CD4-positive, alpha-beta T cell treated with Interleukin-6 for 4 hours (primary cell): ENCODE results near the gene DSCAML1.

Experiments used
- DNase-seq: peaks from one replicate; pipeline ENCODE4 v3.0.0-alpha.2; 2020; ENCODE audit warnings: mixed read lengths

DSCAML1 gene

DNA sequence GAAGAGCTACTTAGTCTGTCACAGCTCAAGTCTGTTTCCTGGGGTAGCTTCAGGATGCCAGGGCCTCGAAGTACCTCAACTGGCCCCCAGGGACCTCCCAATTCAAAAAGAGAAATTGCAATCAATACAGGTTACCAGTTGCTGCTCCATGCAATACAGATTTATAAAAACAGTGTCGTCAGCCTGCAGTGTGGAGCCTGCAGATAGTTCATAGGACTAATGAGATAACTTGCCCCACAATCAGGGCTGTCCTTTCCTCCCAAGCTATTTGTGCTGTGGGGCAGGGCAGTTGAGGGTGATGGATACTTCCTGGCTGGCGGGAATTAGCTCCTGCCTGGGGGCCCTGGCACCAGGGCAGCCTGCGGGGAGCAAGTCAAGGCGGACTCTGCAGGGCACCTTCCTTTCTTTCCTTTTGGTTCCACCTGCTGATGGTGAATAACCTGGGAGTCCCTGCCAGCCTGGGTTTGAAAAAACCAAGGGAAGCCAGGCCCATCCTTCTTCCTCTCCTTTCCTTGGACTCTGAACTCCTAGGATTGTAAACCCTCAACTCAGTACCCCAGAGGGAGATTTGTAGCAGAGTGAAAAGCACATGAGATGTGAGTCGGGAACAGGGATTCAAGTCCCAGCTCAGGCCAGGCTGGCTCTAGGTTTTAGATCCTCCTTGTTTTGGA is 252.8 kb downstream of the DSCAML1 start:
- DNase-seq, result no peak

DNA sequence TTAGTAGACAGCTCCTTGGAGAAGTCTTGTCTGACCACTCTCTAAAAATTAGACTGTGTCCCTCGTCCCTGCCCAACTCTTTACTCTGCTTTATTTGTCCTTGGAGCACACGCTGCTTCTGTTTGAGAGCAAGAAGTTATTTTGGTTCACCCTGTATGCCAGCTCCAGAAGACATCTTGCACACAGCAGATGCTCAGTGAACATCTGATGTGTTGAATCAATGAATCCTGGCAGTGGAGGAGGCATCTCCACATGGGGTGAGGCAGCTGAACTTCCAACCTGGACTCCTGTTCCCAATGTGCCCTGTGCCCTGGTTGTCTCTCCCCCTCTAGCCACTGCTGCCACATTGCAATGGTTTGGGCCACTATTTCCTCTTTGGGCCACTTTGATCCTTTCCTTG is 255.8 kb downstream of the DSCAML1 start:
- DNase-seq, result no peak

DNA sequence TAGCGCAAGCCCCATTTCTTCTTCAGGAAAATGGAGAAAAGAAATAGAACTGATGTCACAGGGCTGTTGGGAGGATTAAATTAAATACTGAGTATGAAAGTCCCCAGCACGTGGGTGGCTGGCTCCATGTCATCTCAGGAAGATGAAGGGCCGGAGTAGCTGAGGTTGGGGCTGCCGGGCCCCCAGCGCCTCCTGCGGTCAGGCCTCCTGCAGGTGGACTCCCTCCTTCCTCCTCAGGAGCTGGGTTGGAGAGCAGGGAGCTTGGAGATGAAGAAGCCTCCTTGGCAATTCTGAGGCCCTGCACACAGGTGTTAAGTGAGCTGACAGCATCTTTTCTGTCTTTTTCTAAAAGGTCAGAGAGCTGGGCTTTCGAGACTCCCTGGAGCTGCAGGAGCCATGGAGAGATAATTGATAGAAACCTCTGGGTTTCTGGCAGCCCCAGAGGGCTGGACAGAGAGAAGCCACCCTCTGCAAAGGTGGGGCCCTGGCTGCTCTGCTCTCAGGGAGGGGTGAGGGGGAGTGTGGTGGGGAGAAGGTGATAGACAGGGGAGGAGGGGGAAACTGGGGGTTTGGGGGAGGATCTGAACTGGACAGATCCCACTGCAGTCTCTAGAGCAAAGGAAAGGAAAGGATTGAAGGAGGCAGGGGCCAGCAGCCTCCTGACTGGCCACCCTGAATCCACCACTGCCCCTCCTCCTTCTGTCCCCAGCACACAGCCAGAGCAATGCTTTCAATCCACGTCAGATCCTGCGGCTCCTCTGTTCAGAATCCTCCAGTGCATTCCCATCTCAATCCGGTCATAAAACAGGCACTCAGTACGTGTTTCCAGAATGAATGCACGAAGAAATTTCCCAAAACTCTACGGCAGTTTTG is 258.5 kb downstream of the DSCAML1 start:
- DNase-seq, result no peak

DNA sequence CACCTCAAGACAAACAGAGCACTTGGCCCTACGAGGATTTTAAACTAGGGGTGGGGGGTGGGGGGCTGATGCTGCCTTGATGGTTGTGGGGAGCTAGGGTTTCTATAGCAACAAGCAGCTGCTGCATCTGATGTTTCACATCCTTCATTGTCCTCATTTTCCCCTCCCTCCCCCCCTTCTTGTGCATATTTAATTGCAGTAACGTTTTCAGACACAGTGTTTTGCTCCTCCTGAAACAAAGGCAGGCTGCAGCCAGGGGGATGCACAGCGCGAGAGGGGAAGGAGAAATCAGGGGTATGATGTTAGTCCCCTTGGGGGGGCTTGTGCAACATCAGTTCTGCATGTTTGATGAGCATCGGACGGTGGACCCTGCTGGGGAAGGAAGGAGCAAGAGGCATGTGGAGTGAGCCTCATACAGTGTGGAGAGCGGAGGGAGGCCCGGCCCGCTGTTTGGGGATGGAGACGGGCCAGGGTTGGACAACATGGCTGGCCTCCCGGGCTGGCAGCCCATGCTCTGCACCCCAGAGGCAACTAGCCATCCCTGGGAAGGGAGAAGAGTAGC is 261.1 kb downstream of the DSCAML1 start:
- no peak for DNase-seq

DNA sequence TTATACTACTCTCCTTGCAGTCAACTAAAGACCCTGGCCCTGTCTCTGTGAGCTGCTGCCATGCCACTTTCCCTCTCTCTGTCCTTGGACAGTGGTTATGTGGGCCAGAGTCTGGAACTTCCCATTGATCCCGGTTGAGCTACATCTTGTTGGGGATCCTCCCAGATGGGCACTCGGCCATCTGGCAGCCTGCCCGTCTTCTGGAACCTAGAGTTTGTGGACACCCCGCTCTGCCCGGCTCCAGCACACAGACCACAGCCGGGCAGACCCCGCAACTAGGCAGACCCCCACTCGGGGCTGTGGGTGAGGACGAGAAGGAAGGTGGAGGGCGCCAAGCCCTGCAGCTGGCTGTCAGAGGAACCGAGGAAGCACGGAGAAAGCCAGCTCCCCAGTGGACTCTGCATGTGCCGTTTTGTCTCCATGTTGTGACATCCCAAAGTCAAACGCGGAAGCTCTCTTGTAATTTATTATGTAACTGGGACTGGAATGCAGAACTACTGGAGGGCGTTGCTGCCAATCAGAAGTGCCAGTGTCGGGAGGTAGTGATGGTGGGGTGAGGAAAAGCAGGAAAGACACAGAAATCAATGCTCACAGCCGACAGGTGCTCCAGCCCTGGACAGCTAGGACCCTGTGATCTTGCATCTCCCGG is 261.7 kb downstream of the DSCAML1 start:
- DNase-seq, result no peak

DNA sequence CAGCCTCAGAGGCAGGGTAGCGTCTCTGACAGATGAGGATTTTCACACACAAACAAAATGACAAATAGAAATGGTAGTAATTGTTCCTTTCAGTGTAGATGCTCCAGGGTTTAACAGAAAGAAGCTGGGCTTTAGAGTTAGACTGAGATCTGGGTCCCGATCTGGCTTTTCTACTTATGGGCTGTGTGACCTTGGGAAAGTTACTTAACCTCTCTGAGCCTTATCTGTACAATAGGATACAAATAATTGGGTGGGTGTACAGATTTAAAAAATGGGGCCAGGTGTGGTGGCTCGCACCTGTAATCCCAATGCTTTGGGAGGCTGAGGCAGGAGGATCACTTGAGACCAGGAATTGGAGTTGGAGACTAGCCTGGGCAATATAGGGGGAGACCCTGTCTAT is 264.4 kb downstream of the DSCAML1 start:
- DNase-seq, result no peak

DNA sequence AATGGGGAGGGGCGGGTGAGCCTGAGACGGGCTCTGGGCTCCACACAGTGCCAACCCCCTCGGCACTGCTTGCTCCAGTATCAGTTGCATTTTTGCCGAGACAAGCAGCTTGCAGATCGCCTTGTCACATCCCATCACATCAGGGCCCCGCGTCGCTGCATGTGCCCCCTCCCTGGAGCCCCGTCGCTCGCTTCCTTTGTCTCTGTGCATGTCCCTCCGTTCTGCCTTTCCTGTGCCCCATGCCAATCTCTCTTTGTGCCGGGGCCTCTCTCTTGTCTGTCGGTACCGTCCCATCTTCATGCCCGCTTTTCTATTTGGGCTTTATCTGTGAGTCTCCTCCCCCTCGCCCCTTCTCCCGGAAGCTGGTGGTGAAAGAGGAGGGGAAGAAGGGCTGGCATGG is 267.2 kb downstream of the DSCAML1 start:
- DNase-seq, result no peak

DNA sequence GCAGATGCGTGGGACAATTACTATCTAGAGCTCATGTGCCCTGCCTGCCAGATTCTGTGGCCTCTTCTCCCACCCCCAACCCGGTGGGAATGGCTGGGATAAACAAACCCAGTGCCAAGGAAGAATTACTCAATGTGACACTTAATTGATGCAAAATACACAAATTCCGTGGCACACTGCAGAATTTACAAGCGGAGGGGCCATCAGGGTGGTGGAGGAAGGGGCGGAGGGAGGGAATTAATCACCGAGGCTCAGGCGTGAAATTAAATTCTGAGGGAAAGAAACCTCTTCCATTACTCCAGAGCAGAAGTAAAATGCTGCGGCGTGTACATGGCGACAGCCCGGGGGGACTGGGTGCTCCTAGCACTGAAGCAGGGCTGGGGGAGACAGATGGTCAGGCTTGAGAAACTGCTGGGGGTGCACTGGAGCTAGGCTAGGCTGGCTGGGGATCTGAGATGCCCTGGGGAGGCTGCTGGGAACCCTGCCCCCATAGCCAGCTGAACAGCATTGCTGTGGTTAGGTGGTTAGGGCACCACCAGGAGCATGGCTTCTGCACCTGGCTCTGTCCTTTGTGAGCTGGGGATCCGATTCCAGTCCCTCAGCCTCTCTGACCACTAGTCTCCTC is 268.8 kb downstream of the DSCAML1 start:
- DNase-seq, result no peak

DNA sequence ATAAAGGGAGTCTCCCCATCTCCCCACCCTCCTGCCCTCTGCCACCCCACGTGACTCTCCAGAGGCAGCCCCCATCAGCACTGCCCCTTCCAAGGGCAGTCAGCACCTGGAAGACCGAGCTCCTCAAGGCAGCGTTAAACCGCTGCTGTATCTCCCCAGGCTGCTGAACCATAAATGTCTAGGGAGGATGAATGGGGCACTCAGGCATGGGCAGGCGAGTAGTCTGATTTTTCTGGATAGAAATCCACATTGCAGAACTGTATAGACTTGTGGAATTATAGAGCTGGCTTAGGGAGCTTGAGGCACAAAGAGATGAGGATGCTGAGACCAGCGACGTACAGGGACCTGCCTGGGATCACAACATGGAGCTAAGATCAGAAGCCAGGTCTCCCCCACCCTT is 269.7 kb downstream of the DSCAML1 start:
- no peak for DNase-seq

DNA sequence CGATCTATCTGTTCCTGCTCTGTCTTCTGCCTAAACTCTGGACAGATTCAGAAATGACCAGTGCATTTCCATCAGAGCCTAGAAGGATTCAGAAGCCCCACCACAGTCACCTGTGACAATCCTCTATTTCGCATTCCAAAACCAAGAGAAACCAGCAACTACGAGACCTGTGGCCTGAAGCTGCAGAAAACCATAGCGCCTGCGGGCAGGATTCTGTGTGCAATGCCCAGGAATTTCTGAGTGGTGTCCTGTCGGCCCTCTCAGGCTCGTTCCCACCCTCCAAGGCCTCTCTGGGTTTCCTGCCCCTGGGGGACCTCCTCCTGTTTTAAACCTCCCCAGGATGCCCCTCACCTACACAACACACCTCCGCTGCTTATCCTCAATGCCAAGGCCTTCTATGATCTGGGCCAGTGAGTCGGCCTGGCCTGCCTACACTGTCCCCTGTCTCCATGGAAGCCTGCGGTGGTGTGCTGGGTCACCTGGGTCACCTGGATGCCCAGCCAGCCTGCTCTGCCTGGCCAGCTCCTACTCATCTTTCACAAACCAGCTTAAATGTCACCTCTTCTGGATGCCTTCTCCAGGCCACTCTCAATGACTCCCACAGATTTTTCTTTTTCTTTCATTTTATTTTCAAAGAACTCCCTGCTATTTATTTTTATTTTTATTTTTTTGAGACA is 271.0 kb downstream of the DSCAML1 start:
- no peak for DNase-seq

DNA sequence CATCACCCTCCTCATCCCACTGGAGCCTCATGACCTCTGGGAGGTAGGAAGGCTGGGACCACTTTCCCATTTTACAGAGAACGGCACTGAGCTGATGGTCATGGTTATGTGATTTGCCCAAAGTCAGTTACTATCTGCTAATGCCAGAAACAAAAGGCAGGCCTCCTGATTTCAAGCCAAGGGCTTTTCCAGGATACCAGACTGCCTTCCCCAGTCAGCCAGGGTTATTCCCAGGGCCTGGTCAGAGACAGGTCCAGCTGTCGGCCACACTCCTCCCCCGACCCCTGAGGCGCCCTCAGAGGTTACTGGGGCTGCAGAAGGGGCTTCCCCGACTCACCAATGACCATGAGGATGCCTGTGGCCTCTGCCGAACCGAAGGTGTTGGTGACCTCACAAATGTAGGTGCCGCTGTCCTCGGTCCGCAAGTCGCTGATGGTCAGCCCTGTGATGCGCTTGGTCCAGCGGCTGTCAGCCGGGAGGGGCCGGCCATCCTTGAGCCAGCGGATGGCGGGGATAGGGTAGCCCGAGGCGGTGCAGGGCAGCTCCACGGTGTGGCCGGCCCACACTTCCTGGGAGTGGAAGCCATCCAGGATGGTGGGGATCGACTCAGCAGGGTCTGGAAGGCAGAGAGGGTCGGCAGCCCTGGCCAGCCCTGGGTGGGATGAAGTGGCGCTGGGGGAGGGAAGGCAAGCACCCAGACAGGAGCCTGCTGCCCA is 272.4 kb downstream of the DSCAML1 start:
- DNase-seq, result no peak

DNA sequence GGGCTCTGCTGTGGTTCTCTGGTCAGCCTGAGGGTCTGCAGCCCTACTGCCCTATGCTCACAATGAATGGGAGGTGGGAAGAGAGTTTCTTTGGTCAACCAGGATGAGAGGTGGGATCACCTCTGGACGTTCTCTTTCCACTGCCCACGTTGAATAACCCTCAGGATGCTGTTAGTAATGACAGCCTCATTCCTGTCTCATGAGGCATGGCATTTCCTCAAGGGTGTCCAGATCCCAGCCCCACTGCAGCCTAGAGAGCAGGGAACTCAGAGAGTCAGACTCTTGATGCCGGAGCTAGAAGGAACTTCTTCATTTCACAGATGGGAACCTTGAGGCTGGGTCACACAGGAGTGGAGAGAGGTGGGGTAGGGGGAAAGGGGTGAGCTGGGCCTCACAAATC is 273.3 kb downstream of the DSCAML1 start:
- DNase-seq, result no peak

DNA sequence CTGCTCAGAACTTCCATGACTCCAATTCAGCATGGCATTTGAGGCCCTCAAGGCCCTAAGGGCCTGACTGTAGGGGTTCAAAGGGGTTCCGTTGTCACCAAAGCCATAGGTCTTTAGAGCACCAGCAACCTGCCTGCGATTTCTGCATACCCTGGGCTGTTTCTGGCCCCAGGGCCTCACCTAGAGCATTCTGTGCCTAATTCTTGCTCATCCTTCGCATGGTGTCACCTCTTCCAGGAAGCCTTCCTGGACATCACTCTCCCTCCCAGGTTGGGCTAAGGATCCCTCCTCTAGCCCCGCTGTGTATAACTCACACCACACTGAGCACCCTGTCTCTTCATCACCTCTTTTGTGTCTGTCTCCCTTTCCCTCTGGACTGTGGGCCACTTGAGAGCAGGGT is 275.0 kb downstream of the DSCAML1 start:
- no peak for DNase-seq

DNA sequence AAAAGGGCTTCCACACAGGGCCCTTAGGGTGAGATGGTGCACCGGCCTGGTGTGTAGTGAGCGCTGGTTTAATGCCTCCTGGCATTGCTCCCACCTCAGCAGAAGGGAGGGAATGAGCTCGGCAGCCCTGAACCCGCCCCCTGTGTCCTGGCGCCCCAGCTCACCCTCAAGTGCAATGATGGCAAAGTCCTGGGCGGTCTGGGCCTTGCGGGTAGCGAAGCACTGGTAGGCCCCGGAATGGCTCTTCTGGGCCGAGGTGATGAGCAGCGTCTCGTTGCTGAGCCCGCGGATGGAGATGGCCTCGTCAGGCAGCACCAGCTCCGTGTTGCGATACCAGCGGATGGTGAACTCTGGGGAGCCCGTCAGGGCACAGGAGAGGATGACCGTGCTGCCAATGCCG is 276.1 kb downstream of the DSCAML1 start:
- no peak for DNase-seq

DNA sequence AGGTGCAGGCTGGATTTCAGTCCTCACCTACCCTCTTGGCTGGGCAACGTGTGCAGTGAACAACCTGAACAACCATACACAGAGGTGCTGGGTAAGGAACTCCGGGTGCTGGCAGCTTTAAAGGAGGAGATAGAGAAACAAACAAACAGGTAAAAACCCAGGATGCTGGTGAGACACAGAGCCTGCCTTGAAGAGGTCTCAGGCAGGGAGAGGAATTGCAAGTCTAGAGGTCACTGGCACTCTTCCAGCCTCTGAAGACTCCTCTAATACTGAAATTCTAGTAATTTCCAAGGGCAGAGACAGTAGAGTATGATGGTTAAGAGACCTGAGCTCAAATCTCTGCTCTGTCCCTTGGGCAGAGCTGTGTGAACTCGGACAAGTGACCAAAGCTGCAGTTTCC is 276.8 kb downstream of the DSCAML1 start:
- DNase-seq, result no peak

DNA sequence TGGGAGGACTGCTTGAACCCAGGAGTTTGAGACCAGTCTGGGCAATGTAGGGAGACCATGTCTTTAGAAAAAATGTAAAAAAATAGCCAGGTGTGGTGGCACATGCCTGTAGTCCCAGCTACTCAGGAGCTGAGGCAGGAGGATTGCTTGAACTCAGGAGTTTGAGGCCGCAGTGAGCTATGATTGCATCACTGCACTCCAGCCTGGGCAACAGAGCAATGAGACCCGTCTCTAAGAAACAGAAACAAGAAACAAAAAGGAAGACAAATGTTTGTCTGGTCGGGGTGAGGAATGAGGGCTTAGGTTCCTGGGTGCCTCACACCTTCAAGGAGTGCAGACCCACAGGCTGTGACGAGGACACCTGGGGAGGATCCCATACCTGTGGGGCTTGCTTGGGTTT is 277.4 kb downstream of the DSCAML1 start:
- DNase-seq, result no peak

DNA sequence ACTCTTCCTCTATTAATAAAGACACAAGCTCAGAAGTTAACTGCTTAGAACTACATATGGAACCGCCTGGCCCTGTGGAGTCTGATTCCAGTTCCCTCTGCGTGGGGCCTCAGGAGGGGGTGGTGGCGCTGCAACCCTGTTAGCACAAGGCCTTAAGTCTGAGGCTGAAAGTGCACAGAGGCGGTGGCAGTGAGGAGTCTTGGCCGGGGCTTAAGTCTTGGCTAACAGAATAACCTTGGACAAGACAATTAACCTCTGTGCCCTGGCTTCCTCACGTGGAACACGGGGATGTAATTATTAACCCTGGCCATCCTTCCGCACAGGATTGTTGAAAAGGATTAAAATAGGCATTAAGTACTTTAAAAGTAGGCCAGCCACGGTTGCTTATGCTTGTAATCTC is 277.8 kb downstream of the DSCAML1 start:
- no peak for DNase-seq

DNA sequence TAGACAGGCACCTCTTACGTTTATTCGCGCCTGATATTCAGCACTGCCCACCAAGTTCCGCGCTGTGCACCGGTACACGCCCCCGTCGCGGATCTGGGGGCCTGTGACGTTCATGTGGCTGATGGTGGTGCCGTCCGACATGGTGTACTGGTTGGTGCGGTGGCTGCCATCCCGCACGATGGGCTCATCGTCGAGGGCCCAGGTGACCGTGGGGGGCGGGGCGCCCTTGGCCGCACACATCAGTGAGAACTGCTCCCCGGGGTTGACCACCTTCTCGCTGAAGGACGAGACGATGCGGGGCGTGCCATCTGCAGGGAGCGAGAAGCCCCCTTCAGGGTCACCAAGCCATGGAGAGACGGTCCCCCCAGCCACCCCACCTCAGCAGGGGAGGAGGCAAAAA is 278.6 kb downstream of the DSCAML1 start:
- DNase-seq, result no peak

DNA sequence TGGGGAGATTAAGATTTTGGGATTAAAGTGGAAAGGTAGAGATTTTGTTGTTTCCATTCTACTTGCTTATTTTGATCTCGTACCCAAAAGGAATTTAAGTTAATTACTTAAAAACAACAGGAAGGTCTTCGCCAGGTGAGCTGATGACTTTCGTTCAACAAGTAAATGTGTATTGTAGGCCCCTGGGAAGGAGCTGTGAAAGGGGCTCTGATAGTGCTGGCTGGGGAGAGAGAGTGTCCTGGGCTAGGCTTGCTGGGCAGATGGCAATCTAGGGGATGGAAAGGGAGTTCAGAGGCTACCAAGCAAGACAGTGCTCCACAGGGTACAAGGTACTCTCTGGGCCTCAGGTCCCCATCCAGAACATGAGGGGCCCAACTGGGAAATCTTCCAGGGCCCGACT is 279.9 kb downstream of the DSCAML1 start:
- no peak for DNase-seq

DNA sequence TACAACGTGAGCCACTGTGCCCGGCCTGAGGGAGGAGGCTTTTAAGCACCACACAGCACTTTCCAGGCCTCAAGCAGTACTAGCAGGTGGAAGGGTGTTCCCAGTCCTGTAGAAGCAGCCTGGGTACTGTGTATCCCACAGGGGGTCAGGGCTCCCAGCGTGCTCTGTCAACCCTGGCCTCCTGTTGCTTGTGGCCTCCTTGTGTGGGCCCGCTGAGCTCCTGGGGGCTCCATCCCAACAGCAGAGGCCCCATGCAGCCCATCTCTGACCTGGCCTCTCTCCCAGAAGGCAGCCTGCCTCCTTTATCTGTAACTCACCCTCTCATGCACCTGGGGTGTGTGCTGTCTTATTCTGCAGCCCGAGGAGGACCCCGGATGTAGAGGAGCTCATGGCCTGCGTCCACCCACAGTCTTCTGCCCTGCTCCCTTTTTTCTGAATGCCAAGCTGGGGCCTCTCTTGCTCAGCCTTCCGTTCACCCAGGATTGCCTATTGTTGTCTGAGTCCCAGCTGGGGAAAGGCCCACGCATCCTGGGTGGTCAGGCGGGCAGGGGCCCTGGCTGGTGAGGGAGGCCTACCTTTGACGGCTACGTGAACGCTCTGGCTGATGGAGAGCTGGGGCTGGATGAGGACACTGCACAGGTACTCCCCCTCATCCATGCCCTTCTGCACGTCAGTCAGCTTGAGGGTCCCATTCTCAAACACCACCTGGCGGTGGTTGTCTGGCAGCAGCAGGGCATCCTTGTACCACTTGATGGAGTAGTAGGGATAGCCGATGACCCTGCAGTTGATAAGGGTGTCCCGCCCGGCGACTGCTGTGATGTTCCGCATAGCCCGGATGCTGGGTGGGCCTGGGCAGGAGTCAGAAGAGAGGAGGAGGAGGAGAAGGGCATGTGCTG is 280.9 kb downstream of the DSCAML1 start:
- no peak for DNase-seq

DNA sequence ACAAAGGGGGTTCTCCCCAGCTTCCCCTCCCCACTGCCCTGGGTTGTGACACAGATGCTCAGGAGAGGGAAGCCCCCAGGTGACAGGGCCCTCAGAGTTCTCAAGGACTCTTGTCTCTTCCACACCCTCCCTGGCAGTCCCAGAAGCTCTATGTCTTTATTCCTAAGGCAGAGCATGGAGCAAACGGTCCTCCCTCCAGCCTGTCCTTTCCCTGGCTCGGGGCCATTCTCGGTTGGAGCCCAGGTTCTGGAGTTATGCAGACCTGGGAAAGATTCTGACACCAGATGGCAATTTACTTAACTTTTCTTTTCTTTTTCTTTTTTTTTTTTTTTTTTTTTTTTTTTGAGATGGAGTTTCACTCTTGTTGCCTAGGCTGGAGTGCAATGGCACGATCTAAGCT is 282.8 kb downstream of the DSCAML1 start:
- no peak for DNase-seq
